A673 (cell line): Measurements from ENCODE around the gene LIMS1.

Source experiments
- EZH2 ChIP-seq: fragments of 200-600 bp; sonication (generic); IDR thresholded peaks from 2 replicates; pipeline ENCODE4 v1.6.1; 2017; ENCODE audit warnings: borderline replicate concordance, low read depth, mild to moderate bottlenecking, mixed read lengths, antibody characterized with exemption, low read length; ENCODE audit not compliant: poor library complexity, severe bottlenecking
- TF ChIP-seq, protein P1 (sequence below): fragments of 300-800, 200-600 bp; sonication (generic); conservative IDR thresholded peaks from 2 replicates; pipeline ENCODE4 v1.5.1; 2017; ENCODE audit warnings: low read depth, mild to moderate bottlenecking, antibody characterized with exemption, low read length, moderate library complexity, mixed read lengths

DNA sequence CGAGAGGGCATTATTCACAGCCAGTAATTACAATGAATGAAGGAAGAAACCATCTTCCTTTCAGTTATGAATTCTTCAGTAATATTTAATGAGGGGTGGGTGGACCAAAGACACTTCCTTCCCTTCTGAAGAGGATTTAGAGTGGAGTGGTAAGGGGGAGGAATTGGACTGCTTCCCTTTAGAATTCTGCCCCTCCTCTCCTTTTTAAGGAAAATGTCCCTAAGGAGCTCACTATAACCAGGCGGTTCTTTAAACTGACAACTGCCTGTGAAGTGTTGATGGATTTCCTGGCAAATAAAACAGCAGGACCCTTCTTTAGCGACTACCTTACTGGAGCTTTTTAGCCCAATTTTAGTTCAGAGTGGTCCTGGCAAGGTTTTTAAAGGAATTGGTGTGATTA, 86.4 kb downstream of the LIMS1 start:
- TF ChIP-seq, protein P1, sequence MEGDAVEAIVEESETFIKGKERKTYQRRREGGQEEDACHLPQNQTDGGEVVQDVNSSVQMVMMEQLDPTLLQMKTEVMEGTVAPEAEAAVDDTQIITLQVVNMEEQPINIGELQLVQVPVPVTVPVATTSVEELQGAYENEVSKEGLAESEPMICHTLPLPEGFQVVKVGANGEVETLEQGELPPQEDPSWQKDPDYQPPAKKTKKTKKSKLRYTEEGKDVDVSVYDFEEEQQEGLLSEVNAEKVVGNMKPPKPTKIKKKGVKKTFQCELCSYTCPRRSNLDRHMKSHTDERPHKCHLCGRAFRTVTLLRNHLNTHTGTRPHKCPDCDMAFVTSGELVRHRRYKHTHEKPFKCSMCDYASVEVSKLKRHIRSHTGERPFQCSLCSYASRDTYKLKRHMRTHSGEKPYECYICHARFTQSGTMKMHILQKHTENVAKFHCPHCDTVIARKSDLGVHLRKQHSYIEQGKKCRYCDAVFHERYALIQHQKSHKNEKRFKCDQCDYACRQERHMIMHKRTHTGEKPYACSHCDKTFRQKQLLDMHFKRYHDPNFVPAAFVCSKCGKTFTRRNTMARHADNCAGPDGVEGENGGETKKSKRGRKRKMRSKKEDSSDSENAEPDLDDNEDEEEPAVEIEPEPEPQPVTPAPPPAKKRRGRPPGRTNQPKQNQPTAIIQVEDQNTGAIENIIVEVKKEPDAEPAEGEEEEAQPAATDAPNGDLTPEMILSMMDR = no peak
- TF ChIP-seq EZH2 = no peak
